Testis (tissue), 3 donors: ENCODE data around the gene TSPAN14. TPM values are rescaled to one million over a fixed set of nuclear protein-coding genes. Genes with fewer than 3 reads are reported as not detected.
"Not testable (repeated sequence)": the region's sequence is repeated elsewhere in the genome, so short reads cannot be mapped to it uniquely, and the experiment has no call there.

Experiments used
- DNase-seq: peaks from one replicate; pipeline ENCODE4 v3.0.0-alpha.2; 2019
- H3K27ac ChIP-seq, 2 donors: fragments of 200-600 bp; sonication (generic); one replicate each; pipeline ENCODE4 v1.5.1; 2019
- H3K27me3 ChIP-seq: fragments of 200-600 bp; sonication (generic); one replicate; pipeline ENCODE4 v1.5.1; 2019
- H3K36me3 ChIP-seq: fragments of 200-600 bp; sonication (generic); one replicate; pipeline ENCODE4 v1.5.1; 2017; ENCODE audit warnings: low read depth; ENCODE audit errors: missing control alignments
- H3K4me1 ChIP-seq: fragments of 200-600 bp; sonication (generic); one replicate; pipeline ENCODE4 v1.5.1; 2019
- H3K4me3 ChIP-seq, 2 donors: fragments of 200-600 bp; sonication (generic); one replicate each; pipeline ENCODE4 v1.5.1; 2017 to 2019
- H3K9me3 ChIP-seq: fragments of 200-600 bp; sonication (generic); one replicate; pipeline ENCODE4 v1.5.1; 2017
- CTCF ChIP-seq, 3 experiments: fragments of 450-650 bp in 2 of 3; fragments of 200-600 bp in 1 of 3; sonication (generic) in 1 of 3; IDR thresholded peaks; one replicate each; pipeline ENCODE4 v1.5.1; 2016 to 2019; ENCODE audit warnings: antibody characterized with exemption in 3 of 3, mild to moderate bottlenecking in 2 of 3, moderate library complexity in 1 of 3
- POLR2A ChIP-seq: fragments of 450-650 bp; IDR thresholded peaks from one replicate; pipeline ENCODE4 v1.6.1; 2017; ENCODE audit warnings: antibody characterized with exemption, mild to moderate bottlenecking, moderate library complexity
- WGBS, 2 donors: methylation state at CpG; one replicate each; pipeline ENCODE4 v1.1.5; 2018; 5-methylcytosine and 5-hydroxymethylcytosine counted together
- intact Hi-C: fragments of 100-400 bp; cut with DNase I; formaldehyde crosslinking; loops from one replicate; pipeline ENCODE4 v1.15.1; 2023; ENCODE audit warnings: low total_unique reads
- polyA plus RNA-seq: library from polyadenylated mRNA; stranded (reverse); fragments of 350-450 nt; fragmentation: Illumina TruSeq; extraction: RNeasy Lipid Tissue Mini Kit (QIAGEN cat#74804); gene quantifications from one replicate; pipeline ENCODE4 v1.2.3, GENCODE V29; 2014; ENCODE audit warnings: low read depth, low replicate concordance; ENCODE audit not compliant: insufficient read depth
- total RNA-seq, 2 donors: library from RNA; depleted of rRNA; stranded (reverse); fragments of >200 nt; gene quantifications; one replicate each; pipeline ENCODE4 v1.2.3, GENCODE V29; 2016

Gene TSPAN14
- total and polyA plus RNA-seq, 3 donors from 2014 or later, result 59.1 to 64.6 (median 61.4) TPM

GRCh38 chr10:80473096-80473657, 19.1 kb downstream of the TSPAN14 start:
- H3K4me3 ChIP-seq, result no peak overlapping the region
- 57 to 63% methylated on average over 3 of the region's 3 CpGs for WGBS, 2 donors
- no peak for TF ChIP-seq CTCF (IDR thresholded peaks at IDR 0.05)
- no peak for TF ChIP-seq POLR2A
- H3K27ac ChIP-seq, result peak overlapping the region in 1 of 2 donors; percentile 64
- H3K27me3 ChIP-seq, result no peaks in the 10 kb centered on the region
- intact Hi-C loops, result no loop called here
- no peaks in the 10 kb centered on the region for H3K36me3 ChIP-seq
- no peaks in the 10 kb centered on the region for H3K9me3 ChIP-seq
- DNase-seq, result no peak
- peaks cover 50% of the 10 kb centered on the region for H3K4me1 ChIP-seq

GRCh38 chr10:80473692-80474596, 19.8 kb downstream of the TSPAN14 start:
- H3K27ac ChIP-seq, result peak overlapping the region; percentile 39 to 64
- H3K27me3 ChIP-seq, result no peaks in the 10 kb centered on the region
- H3K9me3 ChIP-seq, result no peaks in the 10 kb centered on the region
- no peak overlapping the region for H3K4me3 ChIP-seq
- H3K4me1 ChIP-seq, result peaks cover 43% of the 10 kb centered on the region
- 84 to 87% methylated on average over 8 of the region's 8 CpGs for WGBS, 2 donors
- intact Hi-C loops, result no loop called here
- TF ChIP-seq CTCF (IDR thresholded peaks at IDR 0.05) (no peak), POLR2A (no peak)
- no peaks in the 10 kb centered on the region for H3K36me3 ChIP-seq
- DNase-seq, result no peak

GRCh38 chr10:80474597-80474910, 20.4 kb downstream of the TSPAN14 start:
- intact Hi-C loops, result no loop called here
- H3K4me1 ChIP-seq, result peaks cover 37% of the 10 kb centered on the region
- no peak overlapping the region for H3K4me3 ChIP-seq
- H3K27ac ChIP-seq, result peak overlapping the region; percentile 39 to 64
- H3K27me3 ChIP-seq, result no peaks in the 10 kb centered on the region
- TF ChIP-seq CTCF (IDR thresholded peaks at IDR 0.05) (no peak), POLR2A (no peak)
- H3K36me3 ChIP-seq, result no peaks in the 10 kb centered on the region
- no peaks in the 10 kb centered on the region for H3K9me3 ChIP-seq
- WGBS, 2 donors, result 42 to 43% methylated on average over 2 of the region's 2 CpGs
- DNase-seq, result no peak

GRCh38 chr10:80474941-80475340, 20.8 kb downstream of the TSPAN14 start:
- peak overlapping the region; percentile 39 to 64 for H3K27ac ChIP-seq
- peaks cover 35% of the 10 kb centered on the region for H3K4me1 ChIP-seq
- WGBS, 2 donors, result 61 to 73% methylated on average over 3 of the region's 3 CpGs
- intact Hi-C loops, result no loop called here
- no peak overlapping the region for H3K4me3 ChIP-seq
- no peak for DNase-seq
- H3K9me3 ChIP-seq, result no peaks in the 10 kb centered on the region
- TF ChIP-seq POLR2A, result no peak
- TF ChIP-seq CTCF (IDR thresholded peaks at IDR 0.05), result no peak
- H3K36me3 ChIP-seq, result no peaks in the 10 kb centered on the region
- H3K27me3 ChIP-seq, result no peaks in the 10 kb centered on the region

GRCh38 chr10:80475641-80476040, 21.5 kb downstream of the TSPAN14 start:
- DNase-seq, H3K27me3 ChIP-seq, H3K9me3 ChIP-seq, intact Hi-C loops, H3K36me3 ChIP-seq, H3K4me3 ChIP-seq: not testable (repeated sequence)
- H3K27ac ChIP-seq, result peak overlapping the region in 1 of 2 donors; percentile 64
- H3K4me1 ChIP-seq, result peaks cover 35% of the 10 kb centered on the region
- WGBS, 2 donors, result 95 to 98% methylated on average over 7 of the region's 7 CpGs
